Measurements from ENCODE around the gene DENND2C.

- no peak for TF ChIP-seq CTCF (IDR thresholded peaks at IDR 0.05)
- no peak for TF ChIP-seq POLR2A (IDR thresholded peaks at IDR 0.05)
Observed at GRCh38 chr1:114685851-114686250, 16.0 kb upstream of the DENND2C start.
